OCI-LY1 (cell line): Measurements from ENCODE around the gene NPAS2.
A peak's percentile ranks its signal among the peaks of the same experiment; 100 is the strongest.

Experiments used
- H2AFZ ChIP-seq: fragments of 200-600 bp; sonication (generic), shearing (Covaris generic); 2 replicates; pipeline ENCODE4 v1.6.0; 2014; ENCODE audit warnings: antibody characterized with exemption, mild to moderate bottlenecking, low read length
- H3F3A ChIP-seq: fragments of 200-600 bp; sonication (generic), shearing (Covaris generic); 2 replicates; pipeline ENCODE4 v1.6.0; 2014; ENCODE audit warnings: mild to moderate bottlenecking, antibody characterized with exemption, low read length, moderate library complexity; ENCODE audit not compliant: insufficient read depth
- H3K27ac ChIP-seq: fragments of 200-600 bp; sonication (generic); 2 replicates; pipeline ENCODE4 v1.5.1; 2014; ENCODE audit warnings: low read length, mixed run types, mild to moderate bottlenecking, low read depth; ENCODE audit not compliant: poor library complexity, severe bottlenecking
- H3K27me3 ChIP-seq: fragments of 200-600 bp; sonication (generic); 2 replicates; pipeline ENCODE4 v1.6.0; 2014; ENCODE audit warnings: antibody characterized with exemption, mild to moderate bottlenecking, low read length, moderate library complexity; ENCODE audit not compliant: insufficient read depth
- H3K36me3 ChIP-seq: fragments of 200-600 bp; sonication (generic); 2 replicates; pipeline ENCODE4 v1.6.1; 2014; ENCODE audit warnings: mild to moderate bottlenecking, antibody characterized with exemption, low read length, moderate library complexity, mixed read lengths; ENCODE audit not compliant: insufficient read depth
- H3K4me1 ChIP-seq: fragments of 200-600 bp; sonication (generic); 2 replicates; pipeline ENCODE4 v1.5.1; 2014; ENCODE audit warnings: mild to moderate bottlenecking, low read length, moderate library complexity; ENCODE audit not compliant: insufficient read depth, severe bottlenecking
- H3K4me2 ChIP-seq: fragments of 200-600 bp; sonication (generic), shearing (Covaris generic); 2 replicates; pipeline ENCODE4 v1.6.1; 2014; ENCODE audit warnings: low read length
- H3K4me3 ChIP-seq: fragments of 200-600 bp; sonication (generic); 2 replicates; pipeline ENCODE4 v1.5.1; 2014; ENCODE audit warnings: low read length, low read depth, mild to moderate bottlenecking, mixed read lengths; ENCODE audit not compliant: poor library complexity, severe bottlenecking
- H3K79me2 ChIP-seq: fragments of 200-600 bp; shearing (Covaris generic); 2 replicates; pipeline ENCODE4 v1.6.1; 2016; ENCODE audit warnings: mixed run types, low read length, mixed read lengths; ENCODE audit not compliant: insufficient read depth
- H3K9ac ChIP-seq: fragments of 200-600 bp; sonication (generic), shearing (Covaris generic); 2 replicates; pipeline ENCODE4 v1.6.1; 2014; ENCODE audit warnings: mild to moderate bottlenecking, low read length, mixed read lengths
- H3K9me2 ChIP-seq: fragments of 200-600 bp; sonication (generic), shearing (Covaris generic); 2 replicates; pipeline ENCODE4 v1.6.1; 2014; ENCODE audit warnings: low read depth, mild to moderate bottlenecking, low read length, mixed read lengths
- H3K9me3 ChIP-seq: fragments of 200-600 bp; shearing (Covaris generic); 2 replicates; pipeline ENCODE4 v1.6.1; 2014; ENCODE audit warnings: low read length, mixed read lengths
- H4K20me1 ChIP-seq: fragments of 200-600 bp; sonication (generic), shearing (Covaris generic); 2 replicates; pipeline ENCODE4 v1.6.0; 2016; ENCODE audit warnings: mild to moderate bottlenecking, low read length; ENCODE audit not compliant: insufficient read depth
- CTCF ChIP-seq: fragments of 200-600 bp; sonication (generic), shearing (Covaris generic); IDR thresholded peaks from 2 replicates; pipeline ENCODE4 v1.5.1; 2017; ENCODE audit warnings: mild to moderate bottlenecking, antibody characterized with exemption, low read length, moderate library complexity, mixed read lengths
- EZH2 ChIP-seq: fragments of 200-600 bp; sonication (generic), shearing (Covaris generic); IDR thresholded peaks from 2 replicates; pipeline ENCODE4 v1.8.0; 2017; ENCODE audit warnings: borderline replicate concordance, mixed run types, mild to moderate bottlenecking, antibody characterized with exemption, low read length, moderate library complexity, mixed read lengths

Gene NPAS2

GRCh38 chr2:100906679-100907078, 86.7 kb downstream of the NPAS2 start:
- no peaks in the 10 kb centered on the region for H3F3A ChIP-seq
- no peak for TF ChIP-seq EZH2
- no peak for TF ChIP-seq CTCF
- no peak overlapping the region for H2AFZ ChIP-seq

GRCh38 chr2:100907832-100908231, 87.9 kb downstream of the NPAS2 start:
- no peaks in the 10 kb centered on the region for H3K9me3 ChIP-seq

More at GRCh38 chr2:100906679-100907078, 86.7 kb downstream of the NPAS2 start:
- Histone ChIP-seq H3K36me3 (no peaks in the 10 kb centered on the region), H3K9ac (no peak overlapping the region), H3K9me3 (no peaks in the 10 kb centered on the region), H3K27ac (no peak overlapping the region), H3K79me2 (no peaks in the 10 kb centered on the region), H3K27me3 (no peaks in the 10 kb centered on the region), H3K4me3 (no peak overlapping the region), H3K9me2 (no peaks in the 10 kb centered on the region), H3K4me2 (no peak overlapping the region), H4K20me1 (no peaks in the 10 kb centered on the region), H3K4me1 (peaks cover 38% of the 10 kb centered on the region)

GRCh38 chr2:100909534-100910081, 89.7 kb downstream of the NPAS2 start:
- TF ChIP-seq EZH2: no peak
- TF ChIP-seq CTCF: no peak
- Histone ChIP-seq H3K79me2 (no peaks in the 10 kb centered on the region), H3K9me2 (no peaks in the 10 kb centered on the region), H3K27me3 (no peaks in the 10 kb centered on the region), H2AFZ (no peak overlapping the region), H4K20me1 (no peaks in the 10 kb centered on the region), H3K4me3 (no peak overlapping the region), H3K9ac (no peak overlapping the region), H3K4me1 (peaks cover 38% of the 10 kb centered on the region), H3F3A (no peaks in the 10 kb centered on the region), H3K4me2 (peak overlapping the region; percentile 30; the same call in 1 of the 2 replicates), H3K9me3 (no peaks in the 10 kb centered on the region), H3K27ac (peak overlapping the region; percentile 37), H3K36me3 (no peaks in the 10 kb centered on the region; the same call in 1 of the 2 replicates)

More at GRCh38 chr2:100907832-100908231, 87.9 kb downstream of the NPAS2 start:
- H3K36me3 ChIP-seq: no peaks in the 10 kb centered on the region; the same call in 1 of the 2 replicates
- no peaks in the 10 kb centered on the region for H3F3A ChIP-seq
- no peak overlapping the region for H3K4me2 ChIP-seq
- H3K27me3 ChIP-seq: no peaks in the 10 kb centered on the region
- H3K9ac ChIP-seq: no peak overlapping the region
- peaks cover 38% of the 10 kb centered on the region for H3K4me1 ChIP-seq
- no peak overlapping the region for H3K27ac ChIP-seq
- H2AFZ ChIP-seq: no peak overlapping the region
- no peak for TF ChIP-seq EZH2
- no peak for TF ChIP-seq CTCF
- H3K4me3 ChIP-seq: no peak overlapping the region
- no peaks in the 10 kb centered on the region for H3K9me2 ChIP-seq
- no peaks in the 10 kb centered on the region for H3K79me2 ChIP-seq
- no peaks in the 10 kb centered on the region for H4K20me1 ChIP-seq
